WTC11 (cell line): ENCODE data around the gene RASSF1. TPM values are rescaled to one million over a fixed set of nuclear protein-coding genes. Genes with fewer than 3 reads are reported as not detected.
A peak's percentile ranks its signal among the peaks of the same experiment; 100 is the strongest.

Experiments used
- AR ChIP-seq: fragments of 250-450 bp; sonication (Bioruptor Pico); IDR thresholded peaks from 2 replicates; pipeline ENCODE4 v1.9.0; 2021; ENCODE audit warnings: mild to moderate bottlenecking
- ARID4B ChIP-seq: sonication (generic); formaldehyde crosslinking; IDR thresholded peaks from 2 replicates; pipeline ENCODE4 v1.8.0; 2023; ENCODE audit warnings: missing genetic modification reagents, mild to moderate bottlenecking, borderline replicate concordance
- ATF6 ChIP-seq: sonication (generic); formaldehyde crosslinking; IDR thresholded peaks from 2 replicates; pipeline ENCODE4 v1.8.1; 2023; ENCODE audit warnings: mild to moderate bottlenecking, missing genetic modification reagents
- E2F1 ChIP-seq: sonication (generic); formaldehyde crosslinking; IDR thresholded peaks from 2 replicates; pipeline ENCODE4 v1.8.0; 2022; ENCODE audit warnings: mild to moderate bottlenecking, missing genetic modification reagents
- ELF4 ChIP-seq: sonication (generic); formaldehyde crosslinking; IDR thresholded peaks from 2 replicates; pipeline ENCODE4 v1.8.1; 2022; ENCODE audit warnings: low read depth, mild to moderate bottlenecking, moderate library complexity, missing genetic modification reagents
- FOXJ3 ChIP-seq: sonication (generic); formaldehyde crosslinking; IDR thresholded peaks from 2 replicates; pipeline ENCODE4 v1.9.0; 2021; ENCODE audit warnings: missing genetic modification reagents, mild to moderate bottlenecking, borderline replicate concordance
- HMGXB4 ChIP-seq: sonication (generic); formaldehyde crosslinking; IDR thresholded peaks from 2 replicates; pipeline ENCODE4 v1.8.1; 2023; ENCODE audit warnings: mild to moderate bottlenecking, moderate library complexity, missing genetic modification reagents
- JAZF1 ChIP-seq: fragments of 250-450 bp; sonication (Bioruptor Pico); IDR thresholded peaks from 2 replicates; pipeline ENCODE4 v1.9.0; 2021; ENCODE audit warnings: moderate library complexity, mild to moderate bottlenecking, inconsistent platforms
- KAT7 ChIP-seq: sonication (generic); formaldehyde crosslinking; IDR thresholded peaks from 2 replicates; pipeline ENCODE4 v1.8.1; 2023; ENCODE audit warnings: missing genetic modification reagents, mild to moderate bottlenecking, borderline replicate concordance
- MYBL2 ChIP-seq: sonication (generic); formaldehyde crosslinking; IDR thresholded peaks from 2 replicates; pipeline ENCODE4 v1.8.1; 2023; ENCODE audit warnings: mild to moderate bottlenecking, moderate library complexity, missing genetic modification reagents
- NFE2L1 ChIP-seq: sonication (generic); formaldehyde crosslinking; IDR thresholded peaks from 2 replicates; pipeline ENCODE4 v1.8.1; 2023; ENCODE audit warnings: missing genetic modification reagents
- NR1H2 ChIP-seq: sonication (generic); formaldehyde crosslinking; IDR thresholded peaks from 2 replicates; pipeline ENCODE4 v1.9.0; 2021; ENCODE audit warnings: mild to moderate bottlenecking, moderate library complexity, missing genetic modification reagents
- PRRX2 ChIP-seq: fragments of 250-450 bp; sonication (Bioruptor Pico); IDR thresholded peaks from 2 replicates; pipeline ENCODE4 v1.8.0; 2021; ENCODE audit warnings: mild to moderate bottlenecking
- SMAD3 ChIP-seq: sonication (generic); formaldehyde crosslinking; IDR thresholded peaks from 2 replicates; pipeline ENCODE4 v1.8.0; 2022; ENCODE audit warnings: missing genetic modification reagents, mild to moderate bottlenecking, borderline replicate concordance
- TP53 ChIP-seq: sonication (generic); formaldehyde crosslinking; IDR thresholded peaks from 2 replicates; pipeline ENCODE4 v1.8.1; 2023; ENCODE audit warnings: mild to moderate bottlenecking, missing genetic modification reagents
- ZBTB43 ChIP-seq: sonication (generic); formaldehyde crosslinking; IDR thresholded peaks from 2 replicates; pipeline ENCODE4 v1.8.1; 2023; ENCODE audit warnings: mild to moderate bottlenecking, missing genetic modification reagents
- ZNF121 ChIP-seq: sonication (generic); formaldehyde crosslinking; IDR thresholded peaks from 2 replicates; pipeline ENCODE4 v1.8.0; 2023; ENCODE audit warnings: missing genetic modification reagents
- ZNF138 ChIP-seq: sonication (generic); formaldehyde crosslinking; conservative IDR thresholded peaks from 2 replicates; pipeline ENCODE4 v1.8.1; 2022; ENCODE audit warnings: mild to moderate bottlenecking, moderate library complexity, missing genetic modification reagents
- ZNF219 ChIP-seq: sonication (generic); formaldehyde crosslinking; IDR thresholded peaks from 2 replicates; pipeline ENCODE4 v1.8.0; 2023; ENCODE audit warnings: missing genetic modification reagents, mild to moderate bottlenecking, borderline replicate concordance
- ZNF281 ChIP-seq: sonication (generic); formaldehyde crosslinking; IDR thresholded peaks from 2 replicates; pipeline ENCODE4 v1.8.0; 2023; ENCODE audit warnings: mild to moderate bottlenecking, missing genetic modification reagents
- total RNA-seq: library from RNA; stranded (reverse); gene quantifications from 3 replicates; pipeline ENCODE4 v1.2.3, GENCODE V29; 2021

Gene RASSF1
- total RNA-seq, 1 experiment from 2014 or later, result 14.5 TPM

GRCh38 chr3:50327943-50328691, 12.5 kb downstream of the RASSF1 start, which contains the start of gene TUSC2 (continued):
- TF ChIP-seq E2F1 (CRISPR knock-in tag) (0 out of 2 replicates have a peak, but pooled peaks have one; percentile 1), ZBTB43 (CRISPR knock-in tag) (no peak; the same call in 1 of the 2 replicates), ELF4 (CRISPR knock-in tag) (no peak), NR1H2 (CRISPR knock-in tag) (no peak), KAT7 (CRISPR knock-in tag) (no peak), SMAD3 (peak; percentile 78; the same call in 1 of the 2 replicates), ZNF281 (no peak), MYBL2 (CRISPR knock-in tag) (no peak), TP53 (CRISPR knock-in tag) (no peak), FOXJ3 (CRISPR knock-in tag) (no peak), ATF6 (no peak), ZNF121 (CRISPR knock-in tag) (peak; percentile 67), ARID4B (CRISPR knock-in tag) (no peak), ZNF219 (CRISPR knock-in tag) (no peak), AR (no peak), NFE2L1 (CRISPR knock-in tag) (no peak), ZNF138 (CRISPR knock-in tag) (peak; percentile 78; the same call in 1 of the 2 replicates), HMGXB4 (CRISPR knock-in tag) (no peak; the same call in 1 of the 2 replicates), PRRX2 (CRISPR knock-in tag) (no peak), JAZF1 (CRISPR knock-in tag) (no peak)
